NCI-H748 treated with DMSO at 0.1 percent for 48 hours (cell line): Measurements from ENCODE around the gene EIF4G3.
"Not testable (repeated sequence)": the region's sequence is repeated elsewhere in the genome, so short reads cannot be mapped to it uniquely, and the experiment has no call there.

ENCODE experiments used
- DNase-seq: peaks from one replicate; lab custom pipeline; 2025; lab: John Stamatoyannopoulos, UW

EIF4G3 gene

DNA sequence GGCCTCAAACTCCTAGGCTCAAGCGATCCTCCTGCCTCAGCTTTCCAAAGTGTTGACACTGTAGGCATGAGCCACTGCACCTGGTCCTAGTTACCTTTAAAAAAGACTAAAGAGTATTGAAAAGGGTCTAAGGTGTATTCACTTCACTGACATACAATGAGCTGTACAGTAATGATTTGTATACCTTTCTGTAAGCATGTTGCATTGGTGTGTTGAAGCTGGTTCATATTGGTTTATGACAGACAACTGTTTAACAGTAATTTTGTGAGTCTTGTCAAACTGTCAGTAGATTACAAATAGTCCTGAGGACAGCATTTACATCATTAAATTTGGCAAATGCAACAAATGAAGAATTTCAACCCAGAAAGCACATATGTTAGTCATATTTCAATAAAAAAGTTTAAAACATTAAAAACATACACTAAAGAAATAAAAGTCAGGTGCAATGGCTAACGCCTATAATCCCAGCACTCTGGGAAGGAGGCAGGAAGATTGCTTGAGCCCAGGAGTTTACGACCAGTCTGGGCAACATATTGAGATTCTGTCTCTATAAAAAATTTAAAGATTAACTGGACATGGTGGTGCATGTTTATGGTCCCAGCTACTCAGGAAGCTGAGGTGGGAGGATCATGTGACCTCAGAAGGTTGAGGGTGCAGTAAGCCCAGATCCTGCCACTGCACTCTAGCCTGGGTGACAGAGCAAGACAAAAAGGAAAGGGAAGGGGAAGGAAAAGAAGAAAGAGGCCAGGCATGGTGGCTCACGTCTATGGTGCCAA lies 301.3 kb downstream of the EIF4G3 start:
- DNase-seq = no peak

DNA sequence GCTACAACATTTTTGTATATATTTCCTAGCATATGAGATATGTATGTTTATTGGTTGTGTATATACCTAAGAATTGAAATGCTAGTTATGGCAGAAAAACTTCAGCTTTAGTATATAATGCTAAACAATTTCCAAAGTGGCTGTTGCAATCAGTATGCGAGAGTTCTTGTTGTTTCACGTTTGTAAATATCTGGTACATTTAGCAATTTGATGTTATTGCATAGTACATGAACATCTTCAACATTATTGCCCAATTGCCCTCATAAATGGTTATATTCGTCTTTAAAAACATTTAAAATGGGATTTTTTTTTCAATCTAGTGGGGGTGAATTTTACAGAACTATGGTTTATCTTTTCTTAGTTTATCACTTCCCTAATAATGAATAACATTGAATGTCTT lies 303.4 kb downstream of the EIF4G3 start:
- no peak for DNase-seq

DNA sequence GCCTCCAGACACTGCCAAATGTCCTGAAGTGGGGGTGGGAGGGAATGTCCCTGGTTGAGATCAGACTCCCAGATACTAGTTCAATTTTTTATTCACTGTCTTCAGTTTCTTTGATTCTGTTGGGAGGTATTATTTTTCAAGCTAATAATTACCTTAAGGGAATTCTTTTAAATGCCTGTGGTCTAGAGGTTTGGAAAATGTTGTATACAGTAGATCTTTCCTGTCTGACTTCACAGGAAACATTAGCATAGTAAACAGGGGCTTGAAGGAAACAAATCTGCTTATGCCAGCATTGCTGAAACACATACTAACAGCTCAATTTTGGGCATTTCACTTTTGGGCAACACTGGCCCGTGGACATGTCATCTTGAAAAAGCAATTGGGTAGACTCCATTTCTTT lies 305.3 kb downstream of the EIF4G3 start:
- DNase-seq = no peak

DNA sequence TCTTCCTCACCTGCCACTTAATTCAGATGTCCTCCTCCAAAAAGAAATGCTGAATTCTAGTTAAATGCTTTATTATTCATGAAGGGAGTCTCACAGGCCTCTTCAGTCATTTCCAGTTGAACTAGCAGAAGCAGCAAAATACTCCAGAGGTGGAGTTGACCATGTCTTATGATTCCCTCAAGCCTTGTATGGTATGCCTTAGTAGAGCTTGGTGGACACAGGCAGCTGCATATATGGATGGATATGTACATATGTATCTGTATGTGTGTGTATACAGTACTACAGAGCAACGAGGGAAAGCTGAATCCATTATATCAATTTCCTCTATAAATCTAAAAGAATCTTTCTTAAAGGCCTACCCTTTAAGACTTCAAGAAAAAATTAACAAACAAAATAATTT lies 306.0 kb downstream of the EIF4G3 start:
- DNase-seq = no peak

GRCh38 chr1:20868263-20868662 lies 308.4 kb downstream of the EIF4G3 start:
- no peak for DNase-seq

- no peak for DNase-seq
These were observed 308.9 kb downstream of the EIF4G3 start for GRCh38 chr1:20867847-20868246.

DNA sequence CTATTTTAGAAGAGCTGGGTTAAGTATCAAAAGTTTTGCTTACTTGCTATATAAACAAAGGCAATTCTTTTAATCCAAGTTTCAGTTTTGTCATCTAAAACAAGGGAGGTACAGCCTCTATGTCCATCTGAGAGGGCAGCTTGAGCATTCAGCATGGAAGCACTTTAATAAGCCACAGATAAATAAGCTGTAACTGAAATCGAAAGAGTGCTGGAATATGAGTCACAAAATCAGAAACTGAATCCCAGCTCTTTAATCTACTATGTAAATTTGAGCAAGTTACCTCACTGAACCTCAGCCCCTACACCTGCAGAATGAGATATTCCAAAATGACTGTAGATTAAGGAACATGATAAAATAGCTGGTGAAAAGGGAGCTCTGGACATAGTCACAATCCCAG lies 309.6 kb downstream of the EIF4G3 start:
- no peak for DNase-seq

DNA sequence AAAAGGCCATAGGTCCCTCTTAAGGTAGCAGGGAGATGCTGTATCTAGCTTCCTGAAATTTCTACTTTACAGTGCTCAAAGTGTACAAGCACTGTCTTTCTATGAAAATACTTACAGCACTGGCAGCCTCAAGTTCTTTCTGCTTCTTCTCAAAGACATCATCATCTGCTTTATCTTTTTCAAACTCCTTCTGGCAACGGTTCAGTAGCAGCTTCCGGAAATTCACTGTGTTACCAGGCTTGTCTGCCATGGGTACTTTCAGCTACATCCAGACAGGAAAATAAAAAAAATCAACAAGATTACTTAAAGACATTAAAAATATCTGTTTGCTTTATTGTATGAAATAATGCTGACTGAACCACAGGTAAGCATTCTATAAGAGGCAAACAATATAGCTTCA lies 311.7 kb downstream of the EIF4G3 start:
- DNase-seq = no peak

- DNase-seq = no peak
These were observed 322.2 kb downstream of the EIF4G3 start for GRCh38 chr1:20854529-20854928.

DNA sequence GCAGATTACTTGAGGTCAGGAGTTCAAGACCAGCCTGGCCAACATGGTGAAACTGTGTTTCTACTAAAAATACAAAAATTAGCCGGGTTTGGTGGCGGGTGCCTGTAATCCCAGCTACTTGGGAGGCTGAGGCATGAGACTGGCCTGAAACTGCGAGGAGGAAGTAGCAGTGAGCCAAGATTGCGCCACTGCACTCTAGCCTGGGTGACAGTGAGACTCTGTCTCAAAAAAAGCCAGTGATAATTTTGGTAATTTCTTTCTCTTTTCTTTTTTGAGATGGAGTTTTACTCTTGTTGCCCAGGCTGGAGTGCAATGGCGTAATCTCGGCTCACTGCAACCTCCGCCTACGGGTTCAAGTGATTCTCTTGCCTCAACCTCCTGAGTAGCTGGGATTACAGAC lies 324.9 kb downstream of the EIF4G3 start:
- not testable (repeated sequence) for DNase-seq

DNA sequence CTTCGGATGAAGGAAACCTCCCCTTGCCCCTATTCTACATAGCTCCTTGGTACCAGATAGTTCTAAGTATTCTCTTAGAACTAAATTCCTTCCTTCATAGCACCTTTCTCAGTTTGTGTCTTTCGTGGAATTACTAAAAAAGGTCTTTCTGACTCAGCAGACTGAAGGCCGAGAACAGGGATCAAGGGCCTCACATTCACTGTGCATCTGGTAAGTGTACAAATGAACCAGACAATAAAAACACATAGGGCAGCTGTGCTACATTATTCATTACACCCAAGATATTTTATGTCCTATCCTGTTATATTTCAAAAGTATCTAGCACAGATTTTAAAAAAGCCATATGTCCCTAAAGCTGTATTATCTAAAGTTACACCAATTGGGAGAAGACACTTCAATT lies 326.7 kb downstream of the EIF4G3 start:
- DNase-seq = no peak

DNA sequence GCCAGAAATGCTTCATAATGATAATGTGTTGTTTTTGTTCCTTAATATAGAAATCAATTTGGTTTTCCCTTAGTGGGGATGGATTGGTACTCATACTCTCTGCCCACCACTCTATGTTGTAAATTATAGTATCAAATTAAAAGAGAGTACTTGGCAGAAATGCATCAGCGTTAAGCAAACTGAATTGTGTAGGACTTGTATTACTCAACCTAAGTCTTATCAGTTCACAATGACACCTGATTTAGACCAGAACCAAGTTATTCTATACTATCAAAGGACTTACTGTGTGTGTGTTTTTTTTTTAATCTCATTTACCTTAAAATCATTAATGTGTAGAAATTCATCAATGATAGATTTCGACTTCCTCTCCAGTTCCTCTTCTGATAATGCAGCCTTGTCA lies 327.6 kb downstream of the EIF4G3 start:
- no peak for DNase-seq

DNA sequence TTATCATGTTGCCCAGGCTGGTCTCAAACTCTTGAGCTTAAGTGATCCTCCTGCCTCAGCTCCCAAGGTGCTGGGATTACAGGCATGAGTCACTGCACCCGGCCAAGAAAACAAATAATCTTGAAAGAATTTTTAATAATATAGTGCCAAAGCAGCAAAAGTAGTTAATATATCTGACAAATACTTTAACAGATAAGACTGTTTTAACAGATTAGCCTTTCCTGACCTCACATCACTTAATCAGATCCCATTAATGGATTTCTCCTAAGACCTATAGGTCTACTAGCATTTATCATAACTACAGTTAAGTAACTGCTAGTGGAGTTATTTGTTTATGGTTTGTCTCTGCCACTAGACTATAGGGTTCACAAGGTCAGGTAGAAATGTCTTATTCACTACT lies 328.5 kb downstream of the EIF4G3 start:
- DNase-seq = no peak

GRCh38 chr1:20847611-20848080 lies 329.1 kb downstream of the EIF4G3 start:
- no peak for DNase-seq

DNA sequence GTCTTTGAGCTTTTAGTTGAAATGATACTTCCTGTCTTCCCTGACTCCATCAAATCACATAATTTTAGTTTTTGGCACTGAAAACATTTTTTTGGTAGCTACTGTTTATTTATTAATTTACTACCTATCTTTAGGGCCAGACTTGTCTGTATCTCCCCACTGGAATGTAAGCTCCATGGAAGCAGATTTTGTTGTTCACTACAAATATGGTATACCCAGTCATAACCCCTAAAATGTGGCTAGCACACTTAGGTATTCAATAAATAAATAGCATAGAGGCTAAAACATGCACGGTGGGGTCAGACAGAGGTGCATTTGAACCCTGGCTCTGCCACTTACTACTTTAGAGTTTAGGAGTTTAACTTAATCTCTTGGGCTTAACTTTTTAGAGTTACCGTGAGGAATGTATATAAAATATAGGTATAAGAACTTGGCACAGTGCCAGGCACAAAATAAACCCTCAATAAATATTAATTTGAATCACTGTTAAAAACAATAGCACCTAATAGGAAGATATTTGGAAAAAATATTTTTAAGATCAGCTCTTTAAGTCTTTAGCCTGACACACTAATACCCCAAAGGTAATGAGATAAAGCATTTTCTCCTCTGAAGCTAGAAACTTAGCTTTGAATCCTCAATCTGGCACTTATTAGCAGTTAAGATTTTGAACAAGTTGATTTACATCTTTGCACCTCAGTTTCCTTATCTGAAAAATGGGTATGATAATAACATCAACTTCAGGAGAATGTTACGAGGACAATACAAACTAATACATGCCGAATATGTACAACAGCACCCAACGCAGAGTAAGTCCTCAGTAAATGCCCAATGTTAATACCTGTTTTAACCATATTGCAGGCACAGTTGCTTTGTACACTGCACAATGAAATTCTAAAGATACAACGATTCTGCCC lies 330.0 kb downstream of the EIF4G3 start:
- DNase-seq = no peak

DNA sequence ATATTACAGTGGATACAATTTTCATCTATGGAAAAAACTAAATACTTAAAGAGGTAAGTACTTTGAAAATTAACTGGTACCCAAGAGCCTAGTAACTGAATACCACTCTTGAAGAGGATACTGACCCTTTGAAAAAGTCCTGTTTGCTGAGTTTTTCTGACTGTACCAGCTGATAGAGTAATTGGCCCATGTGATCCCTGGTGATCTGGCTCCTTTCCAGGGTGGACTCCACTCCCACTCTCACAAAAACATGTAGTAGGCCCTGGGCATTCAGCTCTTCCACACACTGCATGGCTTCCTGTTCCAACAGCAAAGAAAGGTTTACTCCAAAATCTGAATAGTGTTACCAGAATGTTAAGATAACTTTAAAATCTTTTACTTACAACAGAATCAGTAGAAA lies 336.0 kb downstream of the EIF4G3 start:
- no peak for DNase-seq

- no peak for DNase-seq
These were observed 339.0 kb downstream of the EIF4G3 start for GRCh38 chr1:20837554-20838192.

GRCh38 chr1:20836230-20836629 lies 340.5 kb downstream of the EIF4G3 start:
- no peak for DNase-seq

DNA sequence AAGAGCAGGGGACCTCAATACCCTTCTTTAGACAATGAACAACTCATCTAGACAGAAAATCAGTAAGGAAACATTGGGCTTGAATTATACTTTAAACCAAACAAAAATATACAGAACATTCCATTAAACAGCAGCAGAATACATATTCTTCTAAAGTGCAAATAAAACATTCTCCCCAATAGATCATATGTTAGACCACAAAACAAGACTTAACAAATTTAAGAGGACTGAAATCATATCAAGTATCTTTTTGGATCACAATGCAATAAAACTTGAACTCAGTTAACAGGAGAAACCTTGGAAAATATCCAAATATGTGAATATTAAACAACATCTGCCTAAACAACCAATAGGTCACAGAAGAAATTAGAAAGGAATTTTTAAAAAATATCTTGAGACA lies 341.9 kb downstream of the EIF4G3 start:
- DNase-seq = no peak

- DNase-seq = no peak
These were observed 342.5 kb downstream of the EIF4G3 start for GRCh38 chr1:20834192-20834591.

DNA sequence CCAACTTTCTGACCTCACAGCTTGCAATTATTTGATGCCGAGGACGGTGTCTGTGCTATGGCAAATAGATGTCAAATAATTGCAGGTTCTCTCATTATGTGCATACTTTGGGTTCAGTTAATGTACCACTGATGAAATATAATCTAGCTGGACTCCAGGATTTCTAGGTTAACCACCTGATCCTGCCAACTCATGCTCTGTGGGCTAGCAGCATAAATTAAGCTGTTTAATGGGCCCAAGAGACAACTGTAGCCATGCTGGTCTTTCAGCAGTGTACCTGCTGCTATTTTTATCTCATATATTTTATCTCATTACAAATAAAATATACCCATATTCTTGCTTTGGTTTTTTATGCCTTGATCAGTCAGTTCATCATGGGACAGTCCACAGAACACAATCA lies 346.3 kb downstream of the EIF4G3 start:
- no peak for DNase-seq

DNA sequence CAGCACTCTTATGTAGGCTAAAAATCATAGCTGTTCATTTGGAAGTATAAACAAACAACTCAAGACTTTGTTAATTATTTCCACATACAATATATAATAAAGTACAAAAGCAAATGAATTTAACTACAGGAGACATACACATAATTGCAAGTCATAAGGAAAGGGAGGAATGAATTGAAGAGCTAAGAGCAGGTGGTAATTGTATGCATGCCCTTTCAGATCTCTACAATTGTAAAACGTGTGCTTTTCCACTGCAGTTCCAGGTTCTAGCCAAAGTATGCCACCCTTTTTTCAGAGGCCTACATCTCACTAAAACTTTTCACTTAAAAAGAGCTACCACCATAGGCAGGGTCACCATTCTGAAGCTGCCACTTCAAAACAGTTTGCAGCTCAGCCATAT lies 346.8 kb downstream of the EIF4G3 start:
- no peak for DNase-seq

- DNase-seq = no peak
These were observed 347.2 kb downstream of the EIF4G3 start for GRCh38 chr1:20829531-20829930.
